ENCODE measurements around the gene SETBP1.

The SETBP1 gene

GRCh38 chr18:44921974-44922373, 241.3 kb downstream of the SETBP1 start:
- no peak overlapping the region for H3K4me3 ChIP-seq
- no peaks in the 10 kb centered on the region for H3K4me1 ChIP-seq
- H3K9me3 ChIP-seq = no peaks in the 10 kb centered on the region
- H3K27me3 ChIP-seq (ENCODE audit: low read depth) = no peaks in the 10 kb centered on the region
- no peak for DNase-seq (ENCODE audit: low spot score in 2 of 2)
- H3K36me3 ChIP-seq (replicated peaks) = no peaks in the 10 kb centered on the region
- in situ Hi-C loops (cut with MboI; ENCODE audit: low sequenced_read_pairs) = no loop called here

GRCh38 chr18:44922968-44923367, 242.3 kb downstream of the SETBP1 start:
- in situ Hi-C loops (cut with MboI; ENCODE audit: low sequenced_read_pairs) = no loop called here
- DNase-seq (ENCODE audit: low spot score in 2 of 2) = no peak
- Histone ChIP-seq H3K36me3 (replicated peaks) (no peaks in the 10 kb centered on the region), H3K9me3 (no peaks in the 10 kb centered on the region), H3K4me3 (no peak overlapping the region), H3K27me3 (ENCODE audit: low read depth) (no peaks in the 10 kb centered on the region), H3K4me1 (no peaks in the 10 kb centered on the region)

GRCh38 chr18:44924785-44925499, 244.3 kb downstream of the SETBP1 start:
- Histone ChIP-seq H3K27me3 (ENCODE audit: low read depth) (no peaks in the 10 kb centered on the region), H3K4me3 (no peak overlapping the region), H3K36me3 (replicated peaks) (no peaks in the 10 kb centered on the region), H3K9me3 (no peaks in the 10 kb centered on the region), H3K4me1 (no peaks in the 10 kb centered on the region)
- no peak for DNase-seq (ENCODE audit: low spot score in 2 of 2)
- in situ Hi-C loops (cut with MboI; ENCODE audit: low sequenced_read_pairs) = no loop called here

- no peaks in the 10 kb centered on the region for H3K27me3 ChIP-seq (ENCODE audit: low read depth)
- DNase-seq (ENCODE audit: low spot score in 2 of 2) = no peak
- no peaks in the 10 kb centered on the region for H3K9me3 ChIP-seq
- no peak overlapping the region for H3K4me3 ChIP-seq
- in situ Hi-C loops (cut with MboI; ENCODE audit: low sequenced_read_pairs) = no loop called here
- no peaks in the 10 kb centered on the region for H3K36me3 ChIP-seq (replicated peaks)
- H3K4me1 ChIP-seq = no peaks in the 10 kb centered on the region
Observed at GRCh38 chr18:44927127-44927849, 246.6 kb downstream of the SETBP1 start.

GRCh38 chr18:44934901-44935300, 254.2 kb downstream of the SETBP1 start:
- Histone ChIP-seq H3K4me1 (no peaks in the 10 kb centered on the region), H3K4me3 (no peak overlapping the region), H3K9me3 (no peaks in the 10 kb centered on the region), H3K36me3 (replicated peaks) (no peaks in the 10 kb centered on the region), H3K27me3 (ENCODE audit: low read depth) (no peaks in the 10 kb centered on the region)
- DNase-seq (ENCODE audit: low spot score in 2 of 2) = no peak
- in situ Hi-C loops (cut with MboI; ENCODE audit: low sequenced_read_pairs) = no loop called here

GRCh38 chr18:44935455-44935854, 254.8 kb downstream of the SETBP1 start:
- no peaks in the 10 kb centered on the region for H3K36me3 ChIP-seq (replicated peaks)

GRCh38 chr18:44936485-44936884, 255.8 kb downstream of the SETBP1 start:
- in situ Hi-C loops (cut with MboI; ENCODE audit: low sequenced_read_pairs) = no loop called here
- Histone ChIP-seq H3K27me3 (ENCODE audit: low read depth) (no peaks in the 10 kb centered on the region), H3K4me3 (no peak overlapping the region), H3K4me1 (no peaks in the 10 kb centered on the region), H3K9me3 (no peaks in the 10 kb centered on the region), H3K36me3 (replicated peaks) (no peaks in the 10 kb centered on the region)
- DNase-seq (ENCODE audit: low spot score in 2 of 2) = no peak

More at GRCh38 chr18:44935455-44935854, 254.8 kb downstream of the SETBP1 start:
- Histone ChIP-seq H3K4me1 (no peaks in the 10 kb centered on the region), H3K9me3 (no peaks in the 10 kb centered on the region), H3K4me3 (no peak overlapping the region), H3K27me3 (ENCODE audit: low read depth) (no peaks in the 10 kb centered on the region)
- in situ Hi-C loops (cut with MboI; ENCODE audit: low sequenced_read_pairs) = no loop called here
- DNase-seq (ENCODE audit: low spot score in 2 of 2) = no peak

GRCh38 chr18:44937960-44938719, 257.5 kb downstream of the SETBP1 start:
- Histone ChIP-seq H3K36me3 (replicated peaks) (no peaks in the 10 kb centered on the region), H3K4me3 (no peak overlapping the region), H3K4me1 (no peaks in the 10 kb centered on the region), H3K9me3 (no peaks in the 10 kb centered on the region), H3K27me3 (ENCODE audit: low read depth) (no peaks in the 10 kb centered on the region)
- no peak for DNase-seq (ENCODE audit: low spot score in 2 of 2)
- in situ Hi-C loops (cut with MboI; ENCODE audit: low sequenced_read_pairs) = no loop called here

- H3K4me1 ChIP-seq = no peaks in the 10 kb centered on the region
- no peaks in the 10 kb centered on the region for H3K27me3 ChIP-seq (ENCODE audit: low read depth)
- no peaks in the 10 kb centered on the region for H3K36me3 ChIP-seq (replicated peaks)
- no peak overlapping the region for H3K4me3 ChIP-seq
- in situ Hi-C loops (cut with MboI; ENCODE audit: low sequenced_read_pairs) = no loop called here
- DNase-seq (ENCODE audit: low spot score in 2 of 2) = no peak
- H3K9me3 ChIP-seq = no peaks in the 10 kb centered on the region
Observed at GRCh38 chr18:44938720-44939665, 258.3 kb downstream of the SETBP1 start.

GRCh38 chr18:44941516-44941915, 260.8 kb downstream of the SETBP1 start:
- Histone ChIP-seq H3K4me3 (no peak overlapping the region), H3K4me1 (no peaks in the 10 kb centered on the region), H3K36me3 (replicated peaks) (no peaks in the 10 kb centered on the region), H3K9me3 (no peaks in the 10 kb centered on the region), H3K27me3 (ENCODE audit: low read depth) (no peaks in the 10 kb centered on the region)
- in situ Hi-C loops (cut with MboI; ENCODE audit: low sequenced_read_pairs) = no loop called here
- no peak for DNase-seq (ENCODE audit: low spot score in 2 of 2)

- in situ Hi-C loops (cut with MboI; ENCODE audit: low sequenced_read_pairs) = no loop called here
Observed at GRCh38 chr18:44942073-44942472, 261.4 kb downstream of the SETBP1 start.

GRCh38 chr18:44943311-44943881, 262.7 kb downstream of the SETBP1 start:
- H3K27me3 ChIP-seq (ENCODE audit: low read depth) = no peaks in the 10 kb centered on the region
- DNase-seq (ENCODE audit: low spot score in 2 of 2) = no peak
- no peaks in the 10 kb centered on the region for H3K4me1 ChIP-seq
- in situ Hi-C loops (cut with MboI; ENCODE audit: low sequenced_read_pairs) = no loop called here
- no peak overlapping the region for H3K4me3 ChIP-seq
- H3K36me3 ChIP-seq (replicated peaks) = no peaks in the 10 kb centered on the region
- no peaks in the 10 kb centered on the region for H3K9me3 ChIP-seq

More at GRCh38 chr18:44942073-44942472, 261.4 kb downstream of the SETBP1 start:
- Histone ChIP-seq H3K27me3 (ENCODE audit: low read depth) (no peaks in the 10 kb centered on the region), H3K4me1 (no peaks in the 10 kb centered on the region), H3K4me3 (no peak overlapping the region), H3K9me3 (no peaks in the 10 kb centered on the region), H3K36me3 (replicated peaks) (no peaks in the 10 kb centered on the region)
- no peak for DNase-seq (ENCODE audit: low spot score in 2 of 2)

GRCh38 chr18:44944461-44944860, 263.8 kb downstream of the SETBP1 start:
- DNase-seq (ENCODE audit: low spot score in 2 of 2) = no peak
- no peaks in the 10 kb centered on the region for H3K27me3 ChIP-seq (ENCODE audit: low read depth)
- in situ Hi-C loops (cut with MboI; ENCODE audit: low sequenced_read_pairs) = no loop called here
- no peaks in the 10 kb centered on the region for H3K36me3 ChIP-seq (replicated peaks)
- H3K4me1 ChIP-seq = no peaks in the 10 kb centered on the region
- H3K4me3 ChIP-seq = no peak overlapping the region
- H3K9me3 ChIP-seq = no peaks in the 10 kb centered on the region
